HG02884 (cell line): ENCODE data around the gene MAGI2.
"Not testable (repeated sequence)": the region's sequence is repeated elsewhere in the genome, so short reads cannot be mapped to it uniquely, and the experiment has no call there.

ENCODE experiments used
- ATAC-seq: cut with Tn5 transposase; IDR thresholded peaks from one replicate; pipeline ENCODE4 v1.9.1; 2021; ENCODE audit warnings: mild to moderate bottlenecking, moderate library complexity; ENCODE audit not compliant: unreplicated experiment

The MAGI2 gene

GRCh38 chr7:78265486-78265885 lies 1188.0 kb downstream of the MAGI2 start:
- no peak for ATAC-seq

GRCh38 chr7:78265071-78265470 lies 1188.4 kb downstream of the MAGI2 start:
- ATAC-seq, result no peak

- no peak for ATAC-seq
Measured at GRCh38 chr7:78264105-78264504, 1189.4 kb downstream of the MAGI2 start.

- no peak for ATAC-seq
Measured at GRCh38 chr7:78261739-78262138, 1191.7 kb downstream of the MAGI2 start.

- ATAC-seq, result no peak
Measured at GRCh38 chr7:78261302-78261701, 1192.2 kb downstream of the MAGI2 start.

GRCh38 chr7:78260826-78261225 lies 1192.6 kb downstream of the MAGI2 start:
- ATAC-seq, result no peak

GRCh38 chr7:78254726-78255055 lies 1198.8 kb downstream of the MAGI2 start:
- no peak for ATAC-seq

GRCh38 chr7:78253850-78254725 lies 1199.4 kb downstream of the MAGI2 start:
- ATAC-seq, result no peak

- no peak for ATAC-seq
Measured at GRCh38 chr7:78248867-78249266, 1204.6 kb downstream of the MAGI2 start.

GRCh38 chr7:78247910-78248689 lies 1205.4 kb downstream of the MAGI2 start:
- ATAC-seq, result no peak

- ATAC-seq, result not testable (repeated sequence)
Measured at GRCh38 chr7:78240179-78240578, 1213.3 kb downstream of the MAGI2 start.

- ATAC-seq, result no peak
Measured at GRCh38 chr7:78234634-78235033, 1218.8 kb downstream of the MAGI2 start.

- no peak for ATAC-seq
Measured at GRCh38 chr7:78232806-78233205, 1220.7 kb downstream of the MAGI2 start.

- ATAC-seq, result no peak
Measured at GRCh38 chr7:78226059-78226719, 1227.3 kb downstream of the MAGI2 start.

GRCh38 chr7:78225534-78225933 lies 1227.9 kb downstream of the MAGI2 start:
- no peak for ATAC-seq

- ATAC-seq, result no peak
Measured at GRCh38 chr7:78224923-78225322, 1228.5 kb downstream of the MAGI2 start.

GRCh38 chr7:78223598-78223997 lies 1229.9 kb downstream of the MAGI2 start:
- ATAC-seq, result no peak

- no peak for ATAC-seq
Measured at GRCh38 chr7:78222001-78222751, 1231.3 kb downstream of the MAGI2 start.

GRCh38 chr7:78220754-78221153 lies 1232.7 kb downstream of the MAGI2 start:
- ATAC-seq, result no peak

GRCh38 chr7:78218876-78219275 lies 1234.6 kb downstream of the MAGI2 start:
- ATAC-seq, result no peak

- no peak for ATAC-seq
Measured at GRCh38 chr7:78218051-78218450, 1235.4 kb downstream of the MAGI2 start.
